ENCODE results near the gene AHSA1.

GRCh38 chr14:77489041-77489440 lies 31.1 kb downstream of the AHSA1 start:
- TF ChIP-seq CTCF (IDR thresholded peaks at IDR 0.05): no peak
- no peak for TF ChIP-seq POLR2A (IDR thresholded peaks at IDR 0.05)
- no peak for TF ChIP-seq POLR2AphosphoS5 (IDR thresholded peaks at IDR 0.05; ENCODE audit: insufficient read depth in 1 of 2, low read depth in 1 of 2)

Measured in vagina (tissue), 2 donors.